HG02623 (cell line): ENCODE data around the gene RREB1.
"Not testable (repeated sequence)": the region's sequence is repeated elsewhere in the genome, so short reads cannot be mapped to it uniquely, and the experiment has no call there.

Source experiments
- ATAC-seq: cut with Tn5 transposase; IDR thresholded peaks from one replicate; pipeline ENCODE4 v1.9.1; 2021; ENCODE audit warnings: moderate library complexity; ENCODE audit not compliant: unreplicated experiment

RREB1 gene

GRCh38 chr6:7142228-7142801 lies 34.6 kb downstream of the RREB1 start:
- ATAC-seq, result no peak

DNA sequence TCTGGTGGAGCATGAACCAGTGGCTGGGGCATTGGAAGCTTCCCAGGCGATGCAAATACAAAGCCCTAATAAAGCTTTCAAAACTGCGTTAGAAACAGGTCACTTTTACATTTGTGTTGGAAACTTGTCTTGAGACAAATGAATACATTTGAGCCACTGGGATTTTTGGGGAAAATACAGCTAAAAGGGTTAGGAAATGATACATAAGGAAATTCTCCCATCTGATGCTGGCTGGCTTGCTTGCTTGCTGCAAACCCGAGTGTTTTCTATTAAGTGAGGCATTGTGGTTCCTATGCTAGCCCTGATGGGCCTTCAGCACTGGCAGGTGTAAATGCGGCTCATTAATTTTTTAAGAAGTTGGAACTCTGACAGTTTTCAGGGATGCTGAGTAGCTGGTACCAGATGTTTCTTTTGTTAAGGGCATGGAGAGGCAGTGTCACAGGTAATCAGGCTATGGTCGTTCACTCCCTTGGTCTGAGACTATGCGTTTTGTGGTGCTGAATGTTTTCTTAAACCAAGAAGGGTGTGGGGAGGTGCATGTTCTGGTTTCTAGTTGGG lies 35.2 kb downstream of the RREB1 start:
- ATAC-seq, result no peak

DNA sequence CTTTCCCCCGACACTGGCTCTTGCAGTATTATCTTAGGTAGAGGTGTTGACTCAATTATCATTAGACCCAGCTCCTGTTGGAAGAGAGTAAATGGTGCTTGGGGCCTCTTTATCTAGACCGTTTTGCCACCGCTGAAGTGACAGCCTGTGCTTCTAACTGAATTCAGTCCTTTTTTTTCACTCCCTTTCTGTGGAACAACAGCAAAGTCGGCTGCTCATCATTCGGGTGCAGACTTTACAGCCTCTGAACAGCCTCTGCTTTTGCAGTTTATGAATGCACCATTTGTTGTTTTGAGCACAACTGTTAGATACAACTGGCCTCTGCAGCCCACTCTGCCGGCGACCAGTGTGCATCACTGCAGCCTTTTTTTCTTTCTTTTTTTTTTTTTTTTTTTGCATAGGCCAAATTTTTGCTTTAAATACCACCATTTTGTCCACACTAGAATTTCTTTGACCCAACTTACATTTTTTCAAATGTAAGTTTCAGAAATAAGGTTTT lies 35.8 kb downstream of the RREB1 start:
- ATAC-seq, result no peak

- ATAC-seq, result no peak
These were observed 37.3 kb downstream of the RREB1 start for GRCh38 chr6:7144872-7145584.

GRCh38 chr6:7145585-7145884 lies 37.8 kb downstream of the RREB1 start:
- ATAC-seq, result no peak

DNA sequence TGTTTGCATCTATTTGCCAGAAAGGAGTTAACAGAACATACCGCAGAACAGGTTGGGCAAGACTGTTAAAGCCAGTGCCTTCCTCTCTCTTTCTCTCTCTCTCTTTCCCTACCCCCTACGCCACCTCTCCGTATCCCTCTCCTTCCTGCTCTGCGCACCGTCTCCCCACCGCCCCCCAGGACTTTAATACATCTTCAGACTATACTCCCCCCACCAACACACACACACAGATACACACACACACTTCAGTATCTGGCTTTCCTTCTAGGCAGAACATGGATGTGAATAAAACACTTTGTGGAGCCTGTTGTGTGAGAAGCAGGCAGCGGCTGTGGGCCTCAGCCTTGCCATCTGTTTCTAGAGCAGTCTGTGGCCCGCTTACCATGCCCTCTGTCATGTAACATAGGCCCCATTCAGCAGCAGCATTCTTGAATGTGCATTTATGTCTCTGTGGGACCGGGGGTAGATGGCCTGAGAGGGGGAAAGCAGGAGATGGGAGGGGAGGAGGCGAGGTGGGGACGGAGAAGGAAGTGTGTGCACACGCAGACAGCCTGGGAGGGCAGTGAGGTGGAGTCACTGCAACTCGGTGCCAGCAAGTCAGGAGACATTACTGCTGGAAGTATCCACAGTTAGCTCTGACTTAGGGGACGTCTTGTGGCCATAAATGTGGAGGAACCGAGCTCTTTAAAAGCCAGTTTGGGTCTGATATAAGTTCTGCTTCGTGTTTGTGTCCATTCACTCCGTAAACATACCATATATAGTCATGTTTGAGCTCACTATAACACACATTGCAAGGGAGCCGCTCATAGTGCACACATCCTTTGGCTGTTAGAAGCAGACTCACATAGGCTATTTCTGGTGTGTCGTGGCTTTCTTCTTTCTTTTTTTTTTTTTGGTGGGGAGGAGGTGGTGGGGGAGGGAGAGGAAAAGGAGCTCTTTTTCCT lies 38.4 kb downstream of the RREB1 start:
- peak; percentile 65 for ATAC-seq

GRCh38 chr6:7147051-7147671 lies 39.4 kb downstream of the RREB1 start:
- ATAC-seq, result peak; percentile 3

DNA sequence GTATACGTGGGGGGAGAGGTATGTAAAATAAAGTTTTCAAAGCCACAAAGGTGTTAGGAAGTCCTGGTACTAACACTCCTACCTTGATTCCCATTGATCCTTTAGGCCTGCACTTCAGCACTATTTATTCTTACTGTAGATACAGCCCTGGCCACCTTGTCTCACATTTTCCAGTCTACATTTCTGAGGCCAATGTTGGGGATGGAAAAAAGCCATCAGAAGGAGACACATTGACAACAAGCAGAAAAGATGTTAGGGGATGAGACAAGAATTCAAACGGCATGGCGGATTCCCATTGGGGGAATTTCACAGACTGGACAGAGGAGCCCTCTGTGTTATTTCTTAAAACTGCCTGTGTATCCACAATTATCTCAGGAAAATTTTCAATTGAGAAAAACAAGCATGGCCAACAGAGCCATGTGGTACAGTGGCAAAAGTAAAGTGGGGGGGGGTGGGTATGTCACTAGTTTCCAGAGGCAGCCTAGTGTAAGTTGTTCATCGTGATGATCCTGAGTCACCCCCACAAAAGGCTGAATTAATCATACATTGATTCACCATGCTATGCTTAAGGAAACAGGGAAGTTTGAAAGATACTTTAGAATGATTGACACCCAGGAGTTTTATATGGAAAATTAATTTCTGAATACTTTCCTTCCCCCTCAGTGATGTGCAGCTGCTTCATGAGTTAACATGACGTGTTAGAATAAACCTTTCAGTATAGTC lies 40.5 kb downstream of the RREB1 start:
- no peak for ATAC-seq

DNA sequence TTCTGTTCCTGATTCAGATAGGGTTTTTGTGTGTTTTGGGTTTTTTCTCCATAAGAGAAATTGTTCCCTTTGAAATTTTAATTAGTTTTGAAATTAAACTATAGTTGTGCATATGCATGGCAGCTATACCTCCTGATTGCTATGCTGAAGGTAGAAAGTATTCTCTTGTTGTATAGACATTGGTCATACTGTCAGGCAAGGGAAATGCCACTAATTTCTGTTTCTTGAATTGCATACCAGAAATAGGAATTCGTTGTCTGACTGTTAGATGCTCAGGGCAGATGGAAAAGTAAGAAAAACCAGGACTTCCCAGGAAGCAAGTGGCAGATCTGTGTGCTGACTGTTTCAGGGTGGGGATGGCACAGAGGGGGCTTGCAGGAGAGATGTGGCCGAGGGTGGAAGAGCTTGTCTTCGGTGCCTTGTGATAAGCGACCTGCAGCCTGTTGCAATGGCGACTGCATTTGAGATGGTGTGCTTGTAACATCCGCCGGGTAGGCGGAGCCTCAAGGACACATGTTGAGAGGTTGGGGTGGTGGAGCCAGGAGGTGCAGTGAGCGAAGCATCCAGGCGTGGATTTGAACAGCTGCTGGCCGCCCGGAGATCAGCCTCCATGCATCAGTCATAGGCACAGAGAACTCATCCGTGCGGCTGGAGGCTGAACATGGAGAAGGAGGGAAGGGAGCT lies 42.8 kb downstream of the RREB1 start:
- no peak for ATAC-seq

DNA sequence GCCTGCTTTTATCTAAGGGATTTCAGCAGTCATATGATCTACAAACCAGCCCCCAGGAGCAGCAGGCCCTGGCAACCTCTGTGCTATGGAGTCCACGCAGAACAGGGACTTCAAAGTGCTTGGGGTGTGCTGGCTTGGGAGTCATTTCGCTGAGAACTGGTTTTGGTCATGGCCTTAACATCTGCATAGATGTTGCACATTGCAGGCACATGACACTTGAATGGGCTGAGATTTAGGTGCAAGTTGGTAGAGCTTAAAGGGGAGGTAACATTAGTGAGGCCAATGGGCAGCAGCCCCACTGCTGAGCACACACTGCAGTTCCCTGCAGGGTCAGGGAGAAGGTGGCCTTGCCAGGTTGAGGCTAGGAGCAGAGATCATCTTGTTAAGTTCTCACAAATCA lies 43.6 kb downstream of the RREB1 start:
- ATAC-seq, result no peak

- ATAC-seq, result no peak
These were observed 44.7 kb downstream of the RREB1 start for GRCh38 chr6:7152462-7152861.

GRCh38 chr6:7153789-7154188 lies 46.0 kb downstream of the RREB1 start:
- no peak for ATAC-seq

DNA sequence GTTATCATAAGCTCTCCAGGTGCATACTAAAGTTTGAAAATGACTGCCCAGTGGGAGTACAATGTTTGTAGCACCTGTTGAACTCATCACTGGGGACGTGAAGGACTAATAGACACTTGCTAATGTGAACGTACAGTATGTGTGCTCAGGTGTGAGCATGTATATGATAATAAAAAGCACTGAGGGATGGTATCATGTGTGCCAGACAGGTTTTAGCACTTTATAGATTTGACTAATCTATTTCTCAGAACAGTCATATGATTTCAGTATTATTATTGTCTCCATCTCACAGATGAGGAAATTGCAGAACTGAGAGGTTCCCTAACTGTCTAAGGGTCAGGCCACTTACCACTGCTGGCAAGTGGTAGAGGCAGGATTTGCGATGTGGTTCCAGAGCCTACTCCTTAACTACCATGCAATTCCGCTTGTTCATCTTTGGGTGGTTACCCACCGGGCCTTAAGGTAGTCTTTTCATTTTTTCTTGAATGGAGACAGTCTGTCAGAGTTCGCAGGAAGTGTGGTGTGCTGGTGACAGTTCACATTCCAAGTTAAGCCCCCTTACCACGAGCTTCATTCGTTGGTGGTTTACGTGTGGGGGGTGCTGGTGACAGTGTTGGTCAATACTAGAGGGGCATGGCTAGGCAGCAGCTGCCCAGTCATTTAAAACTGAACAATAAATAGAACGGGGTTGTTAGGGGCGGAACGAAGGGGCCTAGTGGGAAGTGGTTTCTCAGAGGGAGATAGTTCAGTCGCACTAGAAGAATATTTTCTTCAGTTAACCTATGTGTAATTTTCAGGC lies 46.8 kb downstream of the RREB1 start:
- ATAC-seq, result peak; percentile 56

DNA sequence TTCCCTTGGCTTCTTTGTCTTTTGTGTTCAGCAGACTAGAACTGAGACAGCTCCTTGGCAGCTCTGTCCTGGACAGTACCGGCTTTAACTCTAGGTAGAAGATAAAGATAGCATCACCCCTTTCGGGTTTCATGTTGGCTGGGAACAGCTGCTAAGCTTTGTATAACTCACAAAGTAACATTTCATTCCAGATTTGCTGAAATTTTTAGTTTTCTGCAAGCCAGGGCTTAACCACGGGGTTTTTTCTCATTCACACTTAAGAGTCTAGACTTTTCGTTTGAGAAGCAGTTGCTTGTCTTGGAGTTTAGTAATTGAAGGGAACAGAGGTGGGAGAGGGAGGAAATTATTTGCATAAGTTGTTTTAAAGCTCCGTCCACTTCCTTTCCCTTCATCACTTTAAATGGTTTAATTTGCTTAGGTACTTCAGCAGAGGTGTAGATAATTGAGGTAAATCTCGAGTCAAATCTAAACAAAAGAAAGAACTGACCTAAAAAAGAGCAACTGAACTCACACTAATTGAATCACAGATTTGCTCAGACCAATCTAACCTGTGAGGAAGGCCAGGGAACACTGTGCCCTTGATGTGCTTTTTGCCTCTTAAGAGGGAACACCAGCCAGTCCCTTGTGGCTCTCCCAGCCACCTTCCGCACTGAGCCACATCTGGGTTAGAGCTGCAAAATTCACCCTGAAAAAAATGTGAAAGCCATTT lies 48.3 kb downstream of the RREB1 start:
- peak; percentile 46 for ATAC-seq

DNA sequence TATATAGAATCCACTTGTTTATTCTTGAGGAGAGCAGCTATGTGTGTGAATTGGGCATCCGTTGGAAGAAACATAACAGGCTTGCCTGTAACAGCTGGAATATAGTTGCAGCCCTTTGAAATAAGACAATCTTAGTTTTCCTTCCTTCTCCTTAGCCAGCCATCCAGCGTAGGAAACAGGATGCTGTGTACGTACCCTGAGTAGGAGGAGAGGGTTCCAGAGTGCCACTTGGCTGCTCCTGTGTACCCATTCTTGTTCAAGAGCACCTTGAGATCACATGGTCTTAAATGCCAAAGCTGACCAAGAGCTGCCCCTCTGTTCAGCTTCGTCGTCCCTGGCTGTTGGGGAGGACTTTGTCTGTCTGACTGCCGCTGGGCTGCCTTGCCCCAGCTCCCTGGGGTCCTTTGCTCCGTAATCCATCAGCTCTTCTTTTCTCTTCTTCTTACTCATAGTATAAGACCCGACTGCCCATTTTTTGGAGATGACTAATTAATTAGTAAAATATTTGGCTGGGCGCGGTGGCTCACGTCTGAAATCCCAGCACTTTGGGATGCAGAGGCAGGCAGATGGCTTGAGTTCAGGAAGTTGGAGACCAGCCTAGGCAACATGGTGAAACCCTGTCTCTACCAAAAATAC lies 49.0 kb downstream of the RREB1 start:
- ATAC-seq, result no peak

GRCh38 chr6:7157307-7157706 lies 49.5 kb downstream of the RREB1 start:
- not testable (repeated sequence) for ATAC-seq

GRCh38 chr6:7157752-7158616 lies 50.2 kb downstream of the RREB1 start:
- ATAC-seq, result no peak
